ENCODE measurements around the gene FUCA2. TPM values are rescaled to one million over a fixed set of nuclear protein-coding genes. Genes with fewer than 3 reads are reported as not detected.
"Not testable (repeated sequence)": the region's sequence is repeated elsewhere in the genome, so short reads cannot be mapped to it uniquely, and the experiment has no call there.

Gene FUCA2
- total and polyA plus RNA-seq, 7 donors: 8.7 to 32.3 (median 11.4) TPM

GRCh38 chr6:143471822-143472221 is 39.7 kb downstream of the FUCA2 start:
- Histone ChIP-seq H3K4me3 (no peak overlapping the region), H3K27ac (no peak overlapping the region), H3K27me3 (ENCODE audit: insufficient read depth in 3 of 3, low read length in 2 of 3) (no peaks in the 10 kb centered on the region), H3K36me3 (ENCODE audit: insufficient read depth in 1 of 2, low read depth in 1 of 2) (peaks cover 0 to 66% of the 10 kb centered on the region in 2 donors), H3K9me3 (no peaks in the 10 kb centered on the region), H3K4me1 (no peaks in the 10 kb centered on the region)
- 96 to 100% (median 97%) methylated on average over 1 of the region's 1 CpG for WGBS, 3 donors
- intact Hi-C loops (cut with DNase I): no loop called here
- no peak for DNase-seq
- TF ChIP-seq CTCF (IDR thresholded peaks at IDR 0.05): no peak
- ATAC-seq: no peak

GRCh38 chr6:143468823-143469222 is 42.7 kb downstream of the FUCA2 start:
- H3K4me1 ChIP-seq; H3K9me3 ChIP-seq; intact Hi-C loops (cut with DNase I); H3K27ac ChIP-seq; DNase-seq; H3K27me3 ChIP-seq (ENCODE audit: insufficient read depth in 3 of 3, low read length in 2 of 3); H3K4me3 ChIP-seq; ATAC-seq: not testable (repeated sequence)
- 94 to 98% (median 97%) methylated on average over 2 of the region's 2 CpGs for WGBS, 3 donors
- H3K36me3 ChIP-seq (ENCODE audit: insufficient read depth in 1 of 2, low read depth in 1 of 2): peaks cover 0 to 37% of the 10 kb centered on the region in 2 donors

GRCh38 chr6:143468026-143468425 is 43.5 kb downstream of the FUCA2 start:
- Histone ChIP-seq H3K9me3 (no peaks in the 10 kb centered on the region), H3K4me1 (no peaks in the 10 kb centered on the region), H3K27ac (no peak overlapping the region), H3K4me3 (no peak overlapping the region), H3K36me3 (ENCODE audit: insufficient read depth in 1 of 2, low read depth in 1 of 2) (peaks cover 0 to 37% of the 10 kb centered on the region in 2 donors), H3K27me3 (ENCODE audit: insufficient read depth in 3 of 3, low read length in 2 of 3) (no peaks in the 10 kb centered on the region)
- TF ChIP-seq CTCF (IDR thresholded peaks at IDR 0.05): no peak
- DNase-seq (no peak), ATAC-seq (no peak)
- intact Hi-C loops (cut with DNase I): no loop called here

- Histone ChIP-seq H3K27ac (no peak overlapping the region), H3K36me3 (ENCODE audit: insufficient read depth in 1 of 2, low read depth in 1 of 2) (peaks cover 0 to 35% of the 10 kb centered on the region in 2 donors), H3K9me3 (no peaks in the 10 kb centered on the region), H3K27me3 (ENCODE audit: insufficient read depth in 3 of 3, low read length in 2 of 3) (no peaks in the 10 kb centered on the region), H3K4me3 (no peak overlapping the region), H3K4me1 (no peaks in the 10 kb centered on the region)
- TF ChIP-seq CTCF (IDR thresholded peaks at IDR 0.05): no peak
- intact Hi-C loops (cut with DNase I): no loop called here
- DNase-seq (no peak), ATAC-seq (no peak)
- 82 to 94% (median 90%) methylated on average over 2 of the region's 2 CpGs for WGBS, 3 donors
Observed at GRCh38 chr6:143465546-143465945, 46.0 kb downstream of the FUCA2 start.

- intact Hi-C loops (cut with DNase I): no loop called here
- no peak overlapping the region for H3K4me3 ChIP-seq
- DNase-seq (no peak), ATAC-seq (no peak)
- H3K4me1 ChIP-seq: no peaks in the 10 kb centered on the region
- no peak for TF ChIP-seq CTCF (IDR thresholded peaks at IDR 0.05)
- no peaks in the 10 kb centered on the region for H3K9me3 ChIP-seq
- peaks cover 0 to 43% of the 10 kb centered on the region in 2 donors for H3K36me3 ChIP-seq (ENCODE audit: insufficient read depth in 1 of 2, low read depth in 1 of 2)
- 67 to 92% (median 92%) methylated on average over 2 of the region's 2 CpGs for WGBS, 3 donors
- H3K27ac ChIP-seq: no peak overlapping the region
- H3K27me3 ChIP-seq (ENCODE audit: insufficient read depth in 3 of 3, low read length in 2 of 3): no peaks in the 10 kb centered on the region
Observed at GRCh38 chr6:143457563-143458359, 53.8 kb downstream of the FUCA2 start.
